NCI-H82 (cell line): ENCODE data around the gene CNST.
"Not testable (repeated sequence)": the region's sequence is repeated elsewhere in the genome, so short reads cannot be mapped to it uniquely, and the experiment has no call there.

Experiments
- DNase-seq: peaks from one replicate; lab custom pipeline; 2025; lab: John Stamatoyannopoulos, UW

Gene CNST

GRCh38 chr1:246711548-246712003 is 145.3 kb downstream of the CNST start:
- DNase-seq, result no peak

- DNase-seq, result not testable (repeated sequence)
These were observed 146.2 kb downstream of the CNST start for GRCh38 chr1:246712428-246712827.
